ENCODE measurements around the gene DRAXIN.

DNA sequence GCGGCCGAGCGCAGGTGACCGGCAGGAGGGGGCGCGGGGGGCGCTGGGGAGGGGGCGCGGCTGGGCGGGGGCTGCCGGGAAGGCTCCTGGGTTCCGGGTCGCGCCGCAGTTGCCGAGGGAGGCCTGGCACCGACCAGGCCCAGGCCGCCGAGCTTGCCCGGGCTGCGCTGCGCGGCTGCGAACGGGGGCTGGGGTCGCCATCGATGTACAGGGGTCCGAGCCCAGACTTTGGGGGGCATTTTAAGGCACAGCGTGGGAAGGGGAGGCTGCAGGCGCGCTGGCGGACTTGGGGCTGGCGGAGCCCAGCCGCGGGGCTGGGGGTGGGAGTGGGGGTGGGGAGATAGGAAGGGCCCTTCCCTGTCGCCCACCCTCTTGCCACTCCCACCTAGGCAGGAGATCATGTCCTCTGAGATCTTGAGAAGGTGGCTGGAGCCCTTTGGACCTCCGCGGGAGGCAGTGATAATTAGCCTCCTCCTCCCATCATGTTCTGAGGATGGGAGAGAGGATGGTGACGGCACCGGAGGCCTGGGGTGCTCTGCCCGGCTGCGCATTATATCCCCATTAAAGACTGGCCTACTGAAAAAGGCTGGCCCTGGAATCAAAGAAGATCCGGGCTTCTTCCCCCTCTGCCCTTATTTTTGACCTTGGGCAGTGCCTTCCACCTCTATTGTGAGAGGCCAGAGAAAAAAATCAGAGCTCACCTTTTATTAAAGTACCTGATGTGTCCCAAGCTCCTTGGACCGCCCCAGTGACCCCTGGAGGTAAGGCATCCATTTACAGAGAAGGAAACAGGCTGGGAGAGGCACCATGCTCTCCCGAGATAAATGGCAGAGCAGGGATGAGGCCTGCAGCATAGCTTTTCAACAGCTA lies 36.3 kb upstream of the DRAXIN start:
- TF ChIP-seq POLR2AphosphoS5 (IDR thresholded peaks at IDR 0.05) (no peak), EP300 (IDR thresholded peaks at IDR 0.05) (no peak), POLR2A (IDR thresholded peaks at IDR 0.05) (no peak)
- TF ChIP-seq, protein P1, sequence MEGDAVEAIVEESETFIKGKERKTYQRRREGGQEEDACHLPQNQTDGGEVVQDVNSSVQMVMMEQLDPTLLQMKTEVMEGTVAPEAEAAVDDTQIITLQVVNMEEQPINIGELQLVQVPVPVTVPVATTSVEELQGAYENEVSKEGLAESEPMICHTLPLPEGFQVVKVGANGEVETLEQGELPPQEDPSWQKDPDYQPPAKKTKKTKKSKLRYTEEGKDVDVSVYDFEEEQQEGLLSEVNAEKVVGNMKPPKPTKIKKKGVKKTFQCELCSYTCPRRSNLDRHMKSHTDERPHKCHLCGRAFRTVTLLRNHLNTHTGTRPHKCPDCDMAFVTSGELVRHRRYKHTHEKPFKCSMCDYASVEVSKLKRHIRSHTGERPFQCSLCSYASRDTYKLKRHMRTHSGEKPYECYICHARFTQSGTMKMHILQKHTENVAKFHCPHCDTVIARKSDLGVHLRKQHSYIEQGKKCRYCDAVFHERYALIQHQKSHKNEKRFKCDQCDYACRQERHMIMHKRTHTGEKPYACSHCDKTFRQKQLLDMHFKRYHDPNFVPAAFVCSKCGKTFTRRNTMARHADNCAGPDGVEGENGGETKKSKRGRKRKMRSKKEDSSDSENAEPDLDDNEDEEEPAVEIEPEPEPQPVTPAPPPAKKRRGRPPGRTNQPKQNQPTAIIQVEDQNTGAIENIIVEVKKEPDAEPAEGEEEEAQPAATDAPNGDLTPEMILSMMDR (IDR thresholded peaks at IDR 0.05) = no peak

All from suprapubic skin (tissue), 4 donors.